ENCODE measurements around the gene MTHFD1L.
A peak's percentile ranks its signal among the peaks of the same experiment; 100 is the strongest.

MTHFD1L gene

GRCh38 chr6:151067684-151068596 lies 202.4 kb downstream of the MTHFD1L start:
- peak overlapping the region; percentile 88 for H3K9ac ChIP-seq (ENCODE audit: low read depth, low read length)
- H3K36me3 ChIP-seq (ENCODE audit: insufficient read depth, low read length): no peaks in the 10 kb centered on the region
- H3K9me3 ChIP-seq (replicated peaks; ENCODE audit: low read length): no peaks in the 10 kb centered on the region
- H3K4me1 ChIP-seq (ENCODE audit: control insufficient read depth, insufficient read depth, low read length): peaks cover 60% of the 10 kb centered on the region
- peak overlapping the region; percentile 69 for H3K4me2 ChIP-seq (ENCODE audit: low read length)
- peak overlapping the region; percentile 11 for H3K4me3 ChIP-seq (ENCODE audit: low read length)
- H3K27me3 ChIP-seq (ENCODE audit: control insufficient read depth, insufficient read depth, low read length): no peaks in the 10 kb centered on the region

- H3K4me3 ChIP-seq (ENCODE audit: low read length): peak overlapping the region; percentile 11
- H3K4me1 ChIP-seq (ENCODE audit: control insufficient read depth, insufficient read depth, low read length): peaks cover 51% of the 10 kb centered on the region
- no peaks in the 10 kb centered on the region for H3K36me3 ChIP-seq (ENCODE audit: insufficient read depth, low read length)
- no peaks in the 10 kb centered on the region for H3K27me3 ChIP-seq (ENCODE audit: control insufficient read depth, insufficient read depth, low read length)
- no peaks in the 10 kb centered on the region for H3K9me3 ChIP-seq (replicated peaks; ENCODE audit: low read length)
- peak overlapping the region; percentile 69 for H3K4me2 ChIP-seq (ENCODE audit: low read length)
- peak overlapping the region; percentile 88 for H3K9ac ChIP-seq (ENCODE audit: low read depth, low read length)
Observed at GRCh38 chr6:151068761-151069312, 203.3 kb downstream of the MTHFD1L start.

- Histone ChIP-seq H3K27me3 (ENCODE audit: control insufficient read depth, insufficient read depth, low read length) (no peaks in the 10 kb centered on the region), H3K4me1 (ENCODE audit: control insufficient read depth, insufficient read depth, low read length) (peaks cover 48% of the 10 kb centered on the region), H3K9ac (ENCODE audit: low read depth, low read length) (peak overlapping the region; percentile 88)
Observed at GRCh38 chr6:151069641-151070040, 204.1 kb downstream of the MTHFD1L start.

GRCh38 chr6:151070631-151071051 lies 205.1 kb downstream of the MTHFD1L start:
- Histone ChIP-seq H3K4me3 (ENCODE audit: low read length) (peak overlapping the region; percentile 43), H3K27me3 (ENCODE audit: control insufficient read depth, insufficient read depth, low read length) (no peaks in the 10 kb centered on the region), H3K4me1 (ENCODE audit: control insufficient read depth, insufficient read depth, low read length) (peaks cover 52% of the 10 kb centered on the region), H3K36me3 (ENCODE audit: insufficient read depth, low read length) (no peaks in the 10 kb centered on the region), H3K9ac (ENCODE audit: low read depth, low read length) (peak overlapping the region; percentile 88), H3K9me3 (replicated peaks; ENCODE audit: low read length) (no peaks in the 10 kb centered on the region), H3K4me2 (ENCODE audit: low read length) (peak overlapping the region; percentile 77)

More at GRCh38 chr6:151069641-151070040, 204.1 kb downstream of the MTHFD1L start:
- Histone ChIP-seq H3K36me3 (ENCODE audit: insufficient read depth, low read length) (no peaks in the 10 kb centered on the region), H3K4me3 (ENCODE audit: low read length) (no peak overlapping the region), H3K4me2 (ENCODE audit: low read length) (no peak overlapping the region), H3K9me3 (replicated peaks; ENCODE audit: low read length) (no peaks in the 10 kb centered on the region)

GRCh38 chr6:151071295-151071694 lies 205.8 kb downstream of the MTHFD1L start:
- H3K4me2 ChIP-seq (ENCODE audit: low read length): peak overlapping the region; percentile 77
- H3K27me3 ChIP-seq (ENCODE audit: control insufficient read depth, insufficient read depth, low read length): no peaks in the 10 kb centered on the region
- peak overlapping the region; percentile 88 for H3K9ac ChIP-seq (ENCODE audit: low read depth, low read length)
- peak overlapping the region; percentile 43 for H3K4me3 ChIP-seq (ENCODE audit: low read length)
- H3K4me1 ChIP-seq (ENCODE audit: control insufficient read depth, insufficient read depth, low read length): peaks cover 57% of the 10 kb centered on the region
- H3K9me3 ChIP-seq (replicated peaks; ENCODE audit: low read length): no peaks in the 10 kb centered on the region
- no peaks in the 10 kb centered on the region for H3K36me3 ChIP-seq (ENCODE audit: insufficient read depth, low read length)

- Histone ChIP-seq H3K4me2 (ENCODE audit: low read length) (no peak overlapping the region), H3K27me3 (ENCODE audit: control insufficient read depth, insufficient read depth, low read length) (no peaks in the 10 kb centered on the region), H3K36me3 (ENCODE audit: insufficient read depth, low read length) (no peaks in the 10 kb centered on the region), H3K9me3 (replicated peaks; ENCODE audit: low read length) (no peaks in the 10 kb centered on the region), H3K9ac (ENCODE audit: low read depth, low read length) (no peak overlapping the region), H3K4me1 (ENCODE audit: control insufficient read depth, insufficient read depth, low read length) (peaks cover 47% of the 10 kb centered on the region), H3K4me3 (ENCODE audit: low read length) (no peak overlapping the region)
Observed at GRCh38 chr6:151073146-151073545, 207.6 kb downstream of the MTHFD1L start.

GRCh38 chr6:151073701-151074100 lies 208.2 kb downstream of the MTHFD1L start:
- Histone ChIP-seq H3K4me2 (ENCODE audit: low read length) (no peak overlapping the region), H3K27me3 (ENCODE audit: control insufficient read depth, insufficient read depth, low read length) (no peaks in the 10 kb centered on the region), H3K9me3 (replicated peaks; ENCODE audit: low read length) (no peaks in the 10 kb centered on the region), H3K9ac (ENCODE audit: low read depth, low read length) (no peak overlapping the region), H3K4me3 (ENCODE audit: low read length) (no peak overlapping the region), H3K4me1 (ENCODE audit: control insufficient read depth, insufficient read depth, low read length) (peaks cover 41% of the 10 kb centered on the region), H3K36me3 (ENCODE audit: insufficient read depth, low read length) (no peaks in the 10 kb centered on the region)

- no peaks in the 10 kb centered on the region for H3K36me3 ChIP-seq (ENCODE audit: insufficient read depth, low read length)
- H3K27me3 ChIP-seq (ENCODE audit: control insufficient read depth, insufficient read depth, low read length): no peaks in the 10 kb centered on the region
- no peak overlapping the region for H3K9ac ChIP-seq (ENCODE audit: low read depth, low read length)
- H3K4me3 ChIP-seq (ENCODE audit: low read length): no peak overlapping the region
- H3K9me3 ChIP-seq (replicated peaks; ENCODE audit: low read length): no peaks in the 10 kb centered on the region
- H3K4me2 ChIP-seq (ENCODE audit: low read length): peak overlapping the region; percentile 14
- peaks cover 28% of the 10 kb centered on the region for H3K4me1 ChIP-seq (ENCODE audit: control insufficient read depth, insufficient read depth, low read length)
Observed at GRCh38 chr6:151075005-151075404, 209.5 kb downstream of the MTHFD1L start.

GRCh38 chr6:151075527-151075926 lies 210.0 kb downstream of the MTHFD1L start:
- Histone ChIP-seq H3K4me1 (ENCODE audit: control insufficient read depth, insufficient read depth, low read length) (peaks cover 23% of the 10 kb centered on the region), H3K9ac (ENCODE audit: low read depth, low read length) (peak overlapping the region; percentile 17), H3K4me3 (ENCODE audit: low read length) (no peak overlapping the region), H3K36me3 (ENCODE audit: insufficient read depth, low read length) (no peaks in the 10 kb centered on the region), H3K4me2 (ENCODE audit: low read length) (peak overlapping the region; percentile 14), H3K9me3 (replicated peaks; ENCODE audit: low read length) (no peaks in the 10 kb centered on the region), H3K27me3 (ENCODE audit: control insufficient read depth, insufficient read depth, low read length) (no peaks in the 10 kb centered on the region)

GRCh38 chr6:151075930-151076555 lies 210.5 kb downstream of the MTHFD1L start:
- H3K9ac ChIP-seq (ENCODE audit: low read depth, low read length): peak overlapping the region; percentile 17
- H3K4me3 ChIP-seq (ENCODE audit: low read length): no peak overlapping the region
- peaks cover 18% of the 10 kb centered on the region for H3K4me1 ChIP-seq (ENCODE audit: control insufficient read depth, insufficient read depth, low read length)
- no peaks in the 10 kb centered on the region for H3K27me3 ChIP-seq (ENCODE audit: control insufficient read depth, insufficient read depth, low read length)
- H3K4me2 ChIP-seq (ENCODE audit: low read length): peak overlapping the region; percentile 3
- H3K36me3 ChIP-seq (ENCODE audit: insufficient read depth, low read length): no peaks in the 10 kb centered on the region
- no peaks in the 10 kb centered on the region for H3K9me3 ChIP-seq (replicated peaks; ENCODE audit: low read length)

- H3K9ac ChIP-seq (ENCODE audit: low read depth, low read length): no peak overlapping the region
- H3K4me2 ChIP-seq (ENCODE audit: low read length): no peak overlapping the region
- H3K36me3 ChIP-seq (ENCODE audit: insufficient read depth, low read length): no peaks in the 10 kb centered on the region
- H3K4me1 ChIP-seq (ENCODE audit: control insufficient read depth, insufficient read depth, low read length): peaks cover 13% of the 10 kb centered on the region
- H3K9me3 ChIP-seq (replicated peaks; ENCODE audit: low read length): no peaks in the 10 kb centered on the region
- H3K4me3 ChIP-seq (ENCODE audit: low read length): no peak overlapping the region
- H3K27me3 ChIP-seq (ENCODE audit: control insufficient read depth, insufficient read depth, low read length): no peaks in the 10 kb centered on the region
Observed at GRCh38 chr6:151078655-151079054, 213.2 kb downstream of the MTHFD1L start.

Data from skeletal muscle satellite cell (primary cell).